GM12864 (cell line): ENCODE measurements around the gene C11orf52.

Experiments
- DNase-seq: peaks from one replicate; pipeline ENCODE4 v3.0.0-alpha.2; 2011; ENCODE audit warnings: low read depth
- H3K4me3 ChIP-seq: 2 replicates; pipeline ENCODE4 v1.5.1; 2011; ENCODE audit warnings: mild to moderate bottlenecking, low read depth, low read length, control low read depth
- CTCF ChIP-seq: IDR thresholded peaks from 2 replicates; pipeline ENCODE4 v1.5.1; 2011; ENCODE audit warnings: low read depth, mild to moderate bottlenecking, moderate library complexity, low read length, control low read depth, inconsistent platforms; ENCODE audit errors: missing control alignments

The C11orf52 gene

GRCh38 chr11:111957663-111958444 is 39.1 kb downstream of the C11orf52 start:
- DNase-seq = no peak
- H3K4me3 ChIP-seq = no peak overlapping the region
- TF ChIP-seq CTCF = no peak

- no peak for DNase-seq
- no peak overlapping the region for H3K4me3 ChIP-seq
- no peak for TF ChIP-seq CTCF
Observed at GRCh38 chr11:111960916-111961315, 42.2 kb downstream of the C11orf52 start.

- no peak overlapping the region for H3K4me3 ChIP-seq
- TF ChIP-seq CTCF = no peak
- DNase-seq = no peak
Observed at GRCh38 chr11:111961389-111962300, 42.9 kb downstream of the C11orf52 start.

GRCh38 chr11:111963931-111964340 is 45.2 kb downstream of the C11orf52 start:
- no peak for TF ChIP-seq CTCF
- no peak for DNase-seq
- no peak overlapping the region for H3K4me3 ChIP-seq

- DNase-seq = no peak
- H3K4me3 ChIP-seq = no peak overlapping the region
- no peak for TF ChIP-seq CTCF
Observed at GRCh38 chr11:111966678-111967077, 48.0 kb downstream of the C11orf52 start.

- H3K4me3 ChIP-seq = no peak overlapping the region
- DNase-seq = no peak
- no peak for TF ChIP-seq CTCF
Observed at GRCh38 chr11:111967649-111968048, 48.9 kb downstream of the C11orf52 start.
